Liver (tissue), 9 donors: Measurements from ENCODE around the gene FRMD4A. TPM values are rescaled to one million over a fixed set of nuclear protein-coding genes. Genes with fewer than 3 reads are reported as not detected.

ENCODE experiments used
- DNase-seq: peaks from one replicate; pipeline ENCODE4 v3.0.0-alpha.2; 2017; ENCODE audit warnings: low spot score
- H3K27ac ChIP-seq, 2 donors: one replicate each; pipeline ENCODE4 v1.7.0; 2013; ENCODE audit warnings: inconsistent platforms in 2 of 2, low read length in 2 of 2, control low read depth in 1 of 2, low read depth in 1 of 2, mild to moderate bottlenecking in 1 of 2
- H3K27me3 ChIP-seq, 4 donors: one replicate each; pipeline versions ENCODE4 v1.6.1 to v1.7.0; 2013; ENCODE audit warnings: low read length in 3 of 4, inconsistent platforms in 1 of 4, mild to moderate bottlenecking in 1 of 4, moderate library complexity in 1 of 4; ENCODE audit not compliant: control insufficient read depth in 4 of 4, insufficient read depth in 4 of 4
- H3K36me3 ChIP-seq, 4 donors: one replicate each; pipeline versions ENCODE4 v1.6.1 to v1.7.0; 2013; ENCODE audit warnings: low read length in 3 of 4, mild to moderate bottlenecking in 3 of 4, low read depth in 1 of 4, moderate library complexity in 1 of 4; ENCODE audit not compliant: control insufficient read depth in 4 of 4, insufficient read depth in 3 of 4
- H3K4me1 ChIP-seq, 4 donors: one replicate each; pipeline versions ENCODE4 v1.6.1 to v1.7.0; 2013; ENCODE audit warnings: low read length in 3 of 4, mild to moderate bottlenecking in 3 of 4, moderate library complexity in 1 of 4; ENCODE audit not compliant: control insufficient read depth in 4 of 4, insufficient read depth in 4 of 4
- H3K4me3 ChIP-seq, 3 donors: one replicate each; pipeline versions ENCODE4 v1.6.1 to v1.7.0; 2013; ENCODE audit warnings: low read length in 3 of 3, control low read depth in 1 of 3, low read depth in 1 of 3, mild to moderate bottlenecking in 1 of 3
- H3K9ac ChIP-seq, 2 donors: one replicate each; pipeline ENCODE4 v1.7.0; 2013; ENCODE audit warnings: low read length in 2 of 2, mild to moderate bottlenecking in 2 of 2, moderate library complexity in 2 of 2, control low read depth in 1 of 2, low read depth in 1 of 2
- H3K9me3 ChIP-seq, 4 donors: one replicate each; pipeline versions ENCODE4 v1.6.1 to v1.7.0; 2013; ENCODE audit warnings: low read length in 3 of 4; ENCODE audit not compliant: control insufficient read depth in 4 of 4
- CTCF ChIP-seq: fragments of 150-350 bp; IDR thresholded peaks from 2 replicates; pipeline ENCODE4 v1.5.1; 2017; ENCODE audit warnings: improper control_type of control experiment, low read depth, low read length; ENCODE audit not compliant: missing input control
- EGR1 ChIP-seq, 2 donors: IDR thresholded peaks; 2 replicates each; pipeline ENCODE4 v1.6.1; 2016 to 2018; ENCODE audit warnings: antibody characterized with exemption in 2 of 2, low read depth in 2 of 2
- FOXA1 ChIP-seq: IDR thresholded peaks from 2 replicates; pipeline ENCODE4 v1.6.1; 2016; ENCODE audit warnings: antibody characterized with exemption
- FOXA2 ChIP-seq: IDR thresholded peaks from 2 replicates; pipeline ENCODE4 v1.6.1; 2016; ENCODE audit warnings: antibody characterized with exemption
- GABPA ChIP-seq, 2 donors: IDR thresholded peaks in 1 of 2; conservative IDR thresholded peaks in 1 of 2; 2 replicates each; pipeline ENCODE4 v1.6.1; 2016; ENCODE audit warnings: antibody characterized with exemption in 2 of 2, mild to moderate bottlenecking in 1 of 2, moderate library complexity in 1 of 2
- HNF4A ChIP-seq, 2 donors: conservative IDR thresholded peaks; 2 replicates each; pipeline ENCODE4 v1.6.1; 2016; ENCODE audit warnings: antibody characterized with exemption in 2 of 2, mild to moderate bottlenecking in 2 of 2
- HNF4G ChIP-seq: IDR thresholded peaks from 2 replicates; pipeline ENCODE4 v1.6.1; 2016; ENCODE audit warnings: antibody characterized with exemption
- JUND ChIP-seq, 2 donors: IDR thresholded peaks; 2 replicates each; pipeline ENCODE4 v1.6.1; 2016; ENCODE audit warnings: antibody characterized with exemption in 2 of 2
- MAX ChIP-seq: IDR thresholded peaks from 2 replicates; pipeline ENCODE4 v1.6.1; 2016; ENCODE audit warnings: antibody characterized with exemption
- NR2F2 ChIP-seq: IDR thresholded peaks from 2 replicates; pipeline ENCODE4 v1.6.1; 2016; ENCODE audit warnings: antibody characterized with exemption
- RAD21 ChIP-seq, 2 donors: IDR thresholded peaks; 2 replicates each; pipeline ENCODE4 v1.6.1; 2016; ENCODE audit warnings: antibody characterized with exemption in 2 of 2, mild to moderate bottlenecking in 2 of 2
- REST ChIP-seq: IDR thresholded peaks from 2 replicates; pipeline ENCODE4 v1.6.1; 2016; ENCODE audit warnings: antibody characterized with exemption, mild to moderate bottlenecking
- RXRA ChIP-seq, 2 donors: IDR thresholded peaks; 2 replicates each; pipeline ENCODE4 v1.6.1; 2017 to 2018; ENCODE audit warnings: antibody characterized with exemption in 2 of 2, mild to moderate bottlenecking in 1 of 2
- SP1 ChIP-seq: IDR thresholded peaks from 2 replicates; pipeline ENCODE4 v1.6.1; 2018; ENCODE audit warnings: antibody characterized with exemption, mild to moderate bottlenecking
- TAF1 ChIP-seq: conservative IDR thresholded peaks from 2 replicates; pipeline ENCODE4 v1.6.1; 2016; ENCODE audit warnings: antibody characterized with exemption, mild to moderate bottlenecking
- YY1 ChIP-seq: IDR thresholded peaks from 2 replicates; pipeline ENCODE4 v1.6.1; 2016; ENCODE audit warnings: antibody characterized with exemption, mild to moderate bottlenecking
- ZBTB33 ChIP-seq: IDR thresholded peaks from 2 replicates; pipeline ENCODE4 v1.6.1; 2016; ENCODE audit warnings: antibody characterized with exemption
- WGBS: extraction: QIAGEN DNeasy Blood & Tissue Kit; methylation state at CpG from one replicate; pipeline ENCODE4 v1.1.7; 2013; 5-methylcytosine and 5-hydroxymethylcytosine counted together
- polyA plus RNA-seq, 2 donors: library from polyadenylated mRNA; stranded (reverse) in 1 of 2; unstranded in 1 of 2; fragments of 200-250 nt in 1 of 2; fragments of >200 nt in 1 of 2; fragmentation: Nextera tagmentation in 1 of 2; extraction: Ambion mirVana in 1 of 2; gene quantifications; one replicate each; pipeline versions ENCODE4 v1.2.1 to v1.2.3, GENCODE V29; 2013 to 2015
- total RNA-seq, 2 donors: library from RNA; depleted of rRNA; stranded (reverse); fragments of >200 nt; gene quantifications; one replicate each; pipeline ENCODE4 v1.2.3, GENCODE V29; 2014
- TF ChIP-seq, protein P1 (sequence below): IDR thresholded peaks from 2 replicates; pipeline ENCODE4 v1.6.1; 2016; ENCODE audit warnings: antibody characterized with exemption
- donor health status: healthy.
- donor health status: healthy.
- donor health status: healthy.
- donor health status: healthy.
- donor health status: healthy.

The FRMD4A gene
- total and polyA plus RNA-seq, 4 donors, result 8.2 to 34.3 (median 13.1) TPM

DNA sequence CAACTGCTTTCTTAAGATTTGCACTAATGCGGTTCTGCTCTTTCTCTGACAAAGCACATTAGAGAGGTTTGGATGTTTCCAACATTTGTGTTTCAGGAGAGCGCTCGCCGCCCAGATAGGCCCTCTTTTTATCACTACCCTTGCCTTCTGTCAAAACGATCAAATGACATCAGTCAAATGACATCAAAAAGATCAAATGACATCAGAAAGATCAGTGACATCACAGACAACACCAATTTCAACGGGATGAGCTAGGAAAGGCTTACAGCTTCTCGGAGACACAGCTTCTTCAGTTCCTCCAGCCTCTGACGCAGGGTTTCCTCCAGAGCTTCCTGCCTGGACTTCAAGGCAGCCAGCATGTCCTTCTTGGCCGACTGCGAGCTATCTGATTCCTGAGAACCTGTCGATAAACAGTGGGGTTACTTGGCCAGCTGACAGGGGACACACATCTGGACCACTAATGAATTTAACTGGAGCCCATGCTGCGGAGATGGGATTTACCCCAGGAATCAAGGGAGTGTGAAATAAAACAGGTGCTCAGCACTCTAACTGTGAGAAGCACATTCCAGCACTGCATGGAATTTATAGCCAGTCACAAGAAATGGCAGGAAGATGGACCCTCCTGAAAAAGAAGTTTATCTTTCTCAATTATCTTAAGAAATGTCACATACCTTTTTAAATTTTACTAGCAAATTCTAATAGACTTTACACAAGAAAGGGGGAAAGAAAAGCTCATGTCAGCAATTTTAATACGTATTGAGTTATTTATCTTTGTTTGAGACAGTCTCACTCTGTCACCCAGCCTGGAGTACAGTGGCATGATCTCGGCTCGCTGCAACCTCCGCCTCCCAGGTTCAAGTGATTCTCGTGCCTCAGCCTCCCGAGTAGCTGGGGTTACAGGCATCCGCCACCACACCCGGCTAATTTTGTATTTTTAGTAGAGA, 655.8 kb downstream of the FRMD4A start:
- Histone ChIP-seq H3K27ac (no peak overlapping the region), H3K4me1 (peaks cover 8 to 25% (median 19%) of the 10 kb centered on the region in 4 donors), H3K27me3 (no peaks in the 10 kb centered on the region), H3K9ac (no peak overlapping the region), H3K9me3 (no peaks in the 10 kb centered on the region), H3K36me3 (peaks cover 0 to 28% (median 12%) of the 10 kb centered on the region in 4 donors), H3K4me3 (no peak overlapping the region)
- no peak for DNase-seq
- TF ChIP-seq REST (no peak), EGR1 (IDR thresholded peaks at IDR 0.05; ENCODE audit: low read depth in 2 of 2) (no peak), RXRA (IDR thresholded peaks at IDR 0.05) (no peak), RAD21 (IDR thresholded peaks at IDR 0.05) (no peak), HNF4A (conservative IDR thresholded peaks at IDR 0.05) (no peak), HNF4G (no peak), JUND (IDR thresholded peaks at IDR 0.05) (no peak)
- TF ChIP-seq, protein P1, sequence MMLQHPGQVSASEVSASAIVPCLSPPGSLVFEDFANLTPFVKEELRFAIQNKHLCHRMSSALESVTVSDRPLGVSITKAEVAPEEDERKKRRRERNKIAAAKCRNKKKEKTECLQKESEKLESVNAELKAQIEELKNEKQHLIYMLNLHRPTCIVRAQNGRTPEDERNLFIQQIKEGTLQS, result no peak
- WGBS, result 80% methylated on average over 20 of the region's 20 CpGs

DNA sequence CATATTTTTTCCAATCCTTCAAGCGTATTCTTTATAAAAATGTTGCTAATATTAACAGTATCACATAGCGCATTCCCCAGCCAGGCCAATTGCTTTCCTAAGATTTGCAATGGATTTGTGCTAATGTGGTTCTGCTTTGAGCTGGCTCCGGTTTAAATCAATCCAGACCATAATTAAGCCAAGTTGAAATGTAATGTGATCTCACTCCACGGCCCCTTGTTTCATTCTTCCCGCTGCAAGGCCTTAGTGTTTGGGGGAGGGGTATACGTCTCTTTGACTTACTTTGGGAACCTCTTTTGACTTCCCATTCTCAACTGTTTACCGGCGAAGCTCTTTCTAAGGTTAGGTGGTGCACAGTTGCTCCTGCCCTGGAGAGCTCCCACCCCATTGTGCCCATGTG, 657.6 kb downstream of the FRMD4A start:
- no peak overlapping the region for H3K9ac ChIP-seq
- H3K36me3 ChIP-seq, result peaks cover 0 to 28% (median 15%) of the 10 kb centered on the region in 4 donors
- TF ChIP-seq FOXA1 (no peak), FOXA2 (no peak), NR2F2 (no peak), RXRA (IDR thresholded peaks at IDR 0.05) (no peak), REST (no peak), HNF4G (no peak), RAD21 (IDR thresholded peaks at IDR 0.05) (no peak), EGR1 (IDR thresholded peaks at IDR 0.05; ENCODE audit: low read depth in 2 of 2) (no peak), JUND (IDR thresholded peaks at IDR 0.05) (no peak), YY1 (no peak), MAX (no peak), HNF4A (conservative IDR thresholded peaks at IDR 0.05) (no peak), GABPA (IDR thresholded peaks at IDR 0.05 in 1 of 2, conservative IDR thresholded peaks at IDR 0.05 in 1 of 2) (no peak), ZBTB33 (no peak), SP1 (no peak), TAF1 (no peak), CTCF (no peak)
- TF ChIP-seq, protein P1, result no peak
- H3K9me3 ChIP-seq, result no peaks in the 10 kb centered on the region
- no peak overlapping the region for H3K4me3 ChIP-seq
- no peak overlapping the region for H3K27ac ChIP-seq
- no peaks in the 10 kb centered on the region for H3K27me3 ChIP-seq
- WGBS, result 93% methylated on average over 8 of the region's 8 CpGs
- DNase-seq, result no peak
- H3K4me1 ChIP-seq, result peaks cover 6 to 19% (median 8%) of the 10 kb centered on the region in 4 donors
